Epithelial cell of alveolus of lung (primary cell): ENCODE measurements around the gene ATP6V1A. TPM values are rescaled to one million over a fixed set of nuclear protein-coding genes. Genes with fewer than 3 reads are reported as not detected.

Experiments used
- total RNA-seq: library from RNA; depleted of rRNA; stranded (reverse); fragments of >200 nt; gene quantifications from 2 replicates; pipeline ENCODE4 v1.2.1, GENCODE V29; 2015

ATP6V1A gene
- 45.4 and 53.4 TPM in 2 replicates for total RNA-seq

GRCh38 chr3:113746548-113747282 is at the start of gene ATP6V1A:
ATP6V1A (plus strand) TSS chr3:113747035; CDS start chr3:113778754, 31,719 bp downstream.

DNA sequence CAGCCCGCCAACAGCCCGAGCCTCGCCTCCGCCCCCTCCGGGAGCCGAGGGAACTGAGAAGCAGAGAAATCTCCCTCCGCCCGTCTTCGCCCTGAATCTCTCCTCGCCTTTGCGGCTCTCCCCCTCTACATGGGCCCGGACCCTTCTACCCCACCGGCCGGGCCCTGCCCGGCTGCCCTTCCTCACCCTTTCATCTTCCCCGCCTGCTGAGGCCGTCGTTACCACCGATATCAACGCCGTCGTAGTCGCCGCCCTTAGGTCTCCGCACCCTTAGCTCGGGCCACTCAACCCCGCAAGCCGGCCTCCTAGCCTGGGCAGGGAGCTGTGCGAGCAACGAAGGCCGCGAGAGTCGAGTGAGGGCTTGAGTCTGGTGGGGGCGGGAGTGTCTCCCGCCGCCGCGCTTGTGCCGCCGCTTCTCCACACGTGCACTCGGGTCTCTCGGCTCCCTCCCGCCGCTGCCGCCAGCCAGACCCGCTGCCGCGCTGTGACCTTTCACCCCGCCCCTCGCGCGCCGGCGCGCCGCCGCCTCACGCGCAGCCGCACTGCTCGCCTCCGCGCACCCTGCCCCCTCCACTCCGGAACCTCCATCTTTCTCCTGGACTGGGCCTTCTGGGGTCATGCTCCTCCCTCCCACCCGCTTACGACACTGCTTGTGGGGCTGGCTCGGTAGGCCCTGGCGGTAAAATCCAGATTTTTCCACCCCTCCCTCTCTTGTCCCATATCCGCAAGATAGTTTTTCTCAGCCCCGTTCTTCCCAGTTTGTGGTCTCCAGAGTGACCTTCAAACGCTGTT is 883 bp upstream of the ATP6V1A start, which contains the start of gene NAA50:
Gene NAA50 (minus strand): TSS at position 494 of the 792 bp plus-strand sequence. CDS start 300 bp downstream, at position 194.

GRCh38 chr3:113838631-113839209 is 91.9 kb downstream of the ATP6V1A start, which contains the start of gene GRAMD1C:
GRAMD1C (plus strand) TSS chr3:113838788; CDS start chr3:113838910, 122 bp downstream.

Other genes starting within 250 kb of the ATP6V1A start
- gene SPICE1, start 231.9 kb upstream of the ATP6V1A start, total RNA-seq: 12.4 and 15.3 TPM in 2 replicates
- gene SIDT1, start 214.5 kb upstream of the ATP6V1A start, total RNA-seq: 0.13 TPM in 1 of 2 replicates, not detected in the other
- gene USF3, start 50.4 kb upstream of the ATP6V1A start, total RNA-seq: 8.4 and 14.2 TPM in 2 replicates
- 70.3 and 123 TPM in 2 replicates for gene NAA50, start 786 bp upstream of the ATP6V1A start, total RNA-seq
- gene GRAMD1C, start 91.8 kb downstream of the ATP6V1A start, total RNA-seq: 4.6 and 6.7 TPM in 2 replicates
- 0.39 TPM in 1 of 2 replicates, not detected in the other for gene ZDHHC23, start 201.0 kb downstream of the ATP6V1A start, total RNA-seq